ENCODE results near the gene CAMK2G. TPM values are rescaled to one million over a fixed set of nuclear protein-coding genes. Genes with fewer than 3 reads are reported as not detected.

The CAMK2G gene
- total RNA-seq, 1 donor from 2014 or later: 25.9 TPM

DNA sequence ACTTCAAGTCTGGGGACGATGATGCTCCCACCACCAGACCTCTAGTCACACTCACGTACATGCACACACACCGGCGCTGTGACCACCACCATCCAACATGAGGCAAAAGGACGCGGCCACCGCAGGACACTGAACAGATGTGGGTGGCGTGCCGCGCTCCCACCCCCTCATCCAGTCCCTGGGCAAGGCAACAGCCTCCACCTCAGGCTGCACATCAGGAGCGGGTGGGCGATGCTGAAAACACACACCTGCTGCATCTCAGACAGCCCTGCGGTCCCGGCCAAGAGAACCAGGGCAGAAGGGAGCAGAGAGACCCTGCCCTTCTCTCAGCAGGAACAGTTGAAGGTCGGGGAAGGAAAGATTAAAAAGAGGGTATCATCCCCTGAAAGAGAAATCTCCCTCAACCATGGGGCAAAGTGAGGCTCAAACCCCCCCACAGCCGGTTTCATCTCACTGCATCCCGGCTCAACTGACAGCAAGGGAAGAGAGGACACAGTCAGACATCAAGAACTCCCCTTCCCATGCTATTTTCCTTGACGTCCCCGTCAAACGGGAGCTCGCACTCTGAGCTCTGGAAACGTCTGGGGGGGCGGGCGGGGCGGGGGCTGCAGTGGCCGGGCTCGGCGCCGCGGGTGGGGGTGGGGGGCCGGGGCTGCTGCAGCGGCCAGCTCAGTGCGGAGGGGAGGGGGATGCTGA lies 1.1 kb downstream of the CAMK2G start:
- peaks cover 25% of the 10 kb centered on the region for H3K4me1 Mint-ChIP-seq (ENCODE audit: low read depth, unreplicated experiment)
- no peak for DNase-seq
- peaks cover 10% of the 10 kb centered on the region for H3K27me3 Mint-ChIP-seq (ENCODE audit: unreplicated experiment)
- H3K4me3 Mint-ChIP-seq (ENCODE audit: unreplicated experiment): peak overlapping the region; percentile 84
- no peak for TF ChIP-seq CTCF (IDR thresholded peaks at IDR 0.05; ENCODE audit: partially characterized antibody, unreplicated experiment)
- H3K9me3 Mint-ChIP-seq (ENCODE audit: unreplicated experiment): peaks cover 9% of the 10 kb centered on the region
- H3K27ac Mint-ChIP-seq (ENCODE audit: unreplicated experiment): no peak overlapping the region
- no peaks in the 10 kb centered on the region for H3K36me3 Mint-ChIP-seq (ENCODE audit: unreplicated experiment)

GRCh38 chr10:73872190-73872710 lies 2.1 kb downstream of the CAMK2G start:
- peak overlapping the region; percentile 84 for H3K4me3 Mint-ChIP-seq (ENCODE audit: unreplicated experiment)
- no peak for TF ChIP-seq CTCF (IDR thresholded peaks at IDR 0.05; ENCODE audit: partially characterized antibody, unreplicated experiment)
- no peaks in the 10 kb centered on the region for H3K36me3 Mint-ChIP-seq (ENCODE audit: unreplicated experiment)
- peaks cover 10% of the 10 kb centered on the region for H3K27me3 Mint-ChIP-seq (ENCODE audit: unreplicated experiment)
- H3K27ac Mint-ChIP-seq (ENCODE audit: unreplicated experiment): peak overlapping the region; percentile 64
- peaks cover 10% of the 10 kb centered on the region for H3K9me3 Mint-ChIP-seq (ENCODE audit: unreplicated experiment)
- DNase-seq: no peak
- H3K4me1 Mint-ChIP-seq (ENCODE audit: low read depth, unreplicated experiment): peaks cover 35% of the 10 kb centered on the region

- Mint-ChIP-seq H3K27me3 (ENCODE audit: unreplicated experiment) (peaks cover 10% of the 10 kb centered on the region), H3K4me3 (ENCODE audit: unreplicated experiment) (peak overlapping the region; percentile 6), H3K9me3 (ENCODE audit: unreplicated experiment) (peaks cover 10% of the 10 kb centered on the region), H3K4me1 (ENCODE audit: low read depth, unreplicated experiment) (peaks cover 42% of the 10 kb centered on the region), H3K27ac (ENCODE audit: unreplicated experiment) (peak overlapping the region; percentile 64), H3K36me3 (ENCODE audit: unreplicated experiment) (no peaks in the 10 kb centered on the region)
- DNase-seq: no peak
- TF ChIP-seq CTCF (IDR thresholded peaks at IDR 0.05; ENCODE audit: partially characterized antibody, unreplicated experiment): no peak
Measured at GRCh38 chr10:73871295-73872189, 2.8 kb downstream of the CAMK2G start.

DNA sequence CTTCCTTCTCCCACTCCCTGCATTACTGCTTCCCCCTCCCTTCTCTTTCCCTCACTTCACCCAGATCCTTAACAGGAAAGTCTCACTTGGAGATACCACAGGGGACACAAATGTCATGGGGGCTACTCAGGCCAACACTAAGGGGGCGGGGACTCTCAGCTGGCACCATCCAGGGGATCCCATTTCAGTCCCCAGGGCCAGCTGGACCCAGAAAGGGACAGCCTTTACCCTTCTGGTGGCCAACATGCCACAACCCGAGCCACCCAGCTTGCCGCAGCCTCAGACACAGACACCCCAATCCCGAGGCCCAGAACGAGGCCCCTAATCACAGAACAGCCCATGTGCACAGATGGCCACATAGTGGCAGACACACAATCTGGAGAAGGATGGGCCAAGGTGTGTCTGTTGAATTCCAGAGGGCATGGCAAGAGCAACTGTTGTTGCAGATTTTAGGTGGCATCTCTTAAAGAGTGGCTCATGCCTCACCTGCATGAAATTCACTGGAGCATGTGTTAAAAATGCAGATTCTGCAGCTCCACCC lies 5.6 kb downstream of the CAMK2G start:
- no peak for TF ChIP-seq CTCF (IDR thresholded peaks at IDR 0.05; ENCODE audit: partially characterized antibody, unreplicated experiment)
- no peak for DNase-seq
- peaks cover 45% of the 10 kb centered on the region for H3K4me1 Mint-ChIP-seq (ENCODE audit: low read depth, unreplicated experiment)
- H3K27me3 Mint-ChIP-seq (ENCODE audit: unreplicated experiment): peaks cover 10% of the 10 kb centered on the region
- peaks cover 11% of the 10 kb centered on the region for H3K9me3 Mint-ChIP-seq (ENCODE audit: unreplicated experiment)
- peaks cover 3% of the 10 kb centered on the region for H3K36me3 Mint-ChIP-seq (ENCODE audit: unreplicated experiment)
- H3K4me3 Mint-ChIP-seq (ENCODE audit: unreplicated experiment): peak overlapping the region; percentile 53
- peak overlapping the region; percentile 66 for H3K27ac Mint-ChIP-seq (ENCODE audit: unreplicated experiment)
